Smooth muscle cell (in vitro differentiated cells): Measurements from ENCODE around the gene SMARCC1. TPM values are rescaled to one million over a fixed set of nuclear protein-coding genes. Genes with fewer than 3 reads are reported as not detected.
A peak's percentile ranks its signal among the peaks of the same experiment; 100 is the strongest.

Experiments used
- DNase-seq: peaks from one replicate; lab custom pipeline; 2025; ENCODE audit not compliant: unreplicated experiment; lab: John Stamatoyannopoulos, UW
- H2AFZ ChIP-seq: fragments of 200-600 bp; sonication (generic); 2 replicates; pipeline ENCODE4 v1.6.0; 2016; ENCODE audit warnings: antibody characterized with exemption, low read depth, mild to moderate bottlenecking
- H3F3A ChIP-seq: fragments of 200-600 bp; sonication (generic); 2 replicates; pipeline ENCODE4 v1.6.0; 2017; ENCODE audit warnings: antibody characterized with exemption, low read depth
- H3K27ac ChIP-seq: fragments of 200-600 bp; sonication (generic); 2 replicates; pipeline ENCODE4 v1.5.1; 2016; ENCODE audit warnings: low read depth, mild to moderate bottlenecking
- H3K27me3 ChIP-seq: fragments of 200-600 bp; sonication (generic); 2 replicates; pipeline ENCODE4 v1.6.1; 2016; ENCODE audit warnings: low read depth, mild to moderate bottlenecking
- H3K36me3 ChIP-seq: fragments of 200-600 bp; sonication (generic); 2 replicates; pipeline ENCODE4 v1.5.1; 2016; ENCODE audit warnings: low read depth
- H3K4me1 ChIP-seq: fragments of 200-600 bp; sonication (generic); 2 replicates; pipeline ENCODE4 v1.5.1; 2016; ENCODE audit warnings: low read depth
- H3K4me2 ChIP-seq: fragments of 200-600 bp; sonication (generic); 2 replicates; pipeline ENCODE4 v1.6.0; 2016; ENCODE audit warnings: mild to moderate bottlenecking
- H3K4me3 ChIP-seq: fragments of 200-600 bp; sonication (generic); 2 replicates; pipeline ENCODE4 v1.5.1; 2016; ENCODE audit warnings: mild to moderate bottlenecking
- H3K79me2 ChIP-seq: fragments of 200-600 bp; sonication (generic); 2 replicates; pipeline ENCODE4 v1.6.0; 2016; ENCODE audit warnings: low read depth, mild to moderate bottlenecking
- H3K9ac ChIP-seq: fragments of 200-600 bp; sonication (generic); 2 replicates; pipeline ENCODE4 v1.6.0; 2016; ENCODE audit warnings: low read depth
- H3K9me3 ChIP-seq: fragments of 200-600 bp; sonication (generic); replicated peaks from 2 replicates; pipeline ENCODE4 v1.5.1; 2016; ENCODE audit warnings: low read depth
- H4K20me1 ChIP-seq: fragments of 200-600 bp; sonication (generic); 2 replicates; pipeline ENCODE4 v1.6.0; 2016; ENCODE audit warnings: low read depth
- whole genome bisulfite sequencing: methylation state at CpG from one replicate; pipeline ENCODE4 v1.1.7; 2016; ENCODE audit warnings: low lambda C conversion rate; 5-methylcytosine and 5-hydroxymethylcytosine counted together
- polyA plus RNA-seq: library from polyadenylated mRNA; unstranded; fragments of >200 nt; fragmentation: Nextera tagmentation; extraction: Ambion mirVana; gene quantifications from 2 replicates; pipeline ENCODE4 v1.2.1, GENCODE V29; 2016
- total RNA-seq: library from RNA; depleted of rRNA; stranded (reverse); fragments of >200 nt; gene quantifications from 2 replicates; pipeline ENCODE4 v1.2.3, GENCODE V29; 2014
- TF ChIP-seq, protein P1 (sequence below): fragments of 200-600 bp; sonication (generic); IDR thresholded peaks from 2 replicates; pipeline ENCODE4 v1.5.1; 2017; ENCODE audit warnings: borderline replicate concordance, mild to moderate bottlenecking, antibody characterized with exemption; ENCODE audit not compliant: insufficient read depth, poor library complexity, severe bottlenecking

Gene SMARCC1
- total and polyA plus RNA-seq, 2 experiments from 2014 or later, result 40.5 to 50.3 TPM

DNA sequence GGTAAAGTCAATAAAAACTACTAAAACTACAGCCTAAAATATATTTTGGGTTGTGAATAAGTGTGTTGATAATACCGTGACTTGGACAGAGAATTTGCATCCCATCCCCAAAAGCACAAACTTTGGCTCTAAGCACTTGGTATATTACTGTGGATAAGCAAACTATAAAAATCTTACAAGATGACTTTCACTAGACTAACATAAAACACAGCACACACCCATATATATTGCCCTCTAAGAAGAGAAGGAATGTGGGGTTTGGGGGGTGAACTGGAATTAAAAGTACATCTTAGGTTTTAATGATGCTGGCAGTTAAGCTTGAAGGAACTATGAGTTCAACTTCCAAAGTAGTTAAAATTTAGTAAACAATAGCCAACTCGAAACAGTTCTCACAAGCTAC lies 174.4 kb downstream of the SMARCC1 start:
- peaks cover 27% of the 10 kb centered on the region for H4K20me1 ChIP-seq
- H3K4me2 ChIP-seq, result no peak overlapping the region
- H3K9ac ChIP-seq, result no peak overlapping the region
- H3F3A ChIP-seq, result peaks cover 11% of the 10 kb centered on the region
- H3K27ac ChIP-seq, result no peak overlapping the region
- H2AFZ ChIP-seq, result no peak overlapping the region
- peaks cover 12% of the 10 kb centered on the region for H3K36me3 ChIP-seq
- H3K4me1 ChIP-seq, result peaks cover 7% of the 10 kb centered on the region
- H3K4me3 ChIP-seq, result no peak overlapping the region
- TF ChIP-seq, protein P1, sequence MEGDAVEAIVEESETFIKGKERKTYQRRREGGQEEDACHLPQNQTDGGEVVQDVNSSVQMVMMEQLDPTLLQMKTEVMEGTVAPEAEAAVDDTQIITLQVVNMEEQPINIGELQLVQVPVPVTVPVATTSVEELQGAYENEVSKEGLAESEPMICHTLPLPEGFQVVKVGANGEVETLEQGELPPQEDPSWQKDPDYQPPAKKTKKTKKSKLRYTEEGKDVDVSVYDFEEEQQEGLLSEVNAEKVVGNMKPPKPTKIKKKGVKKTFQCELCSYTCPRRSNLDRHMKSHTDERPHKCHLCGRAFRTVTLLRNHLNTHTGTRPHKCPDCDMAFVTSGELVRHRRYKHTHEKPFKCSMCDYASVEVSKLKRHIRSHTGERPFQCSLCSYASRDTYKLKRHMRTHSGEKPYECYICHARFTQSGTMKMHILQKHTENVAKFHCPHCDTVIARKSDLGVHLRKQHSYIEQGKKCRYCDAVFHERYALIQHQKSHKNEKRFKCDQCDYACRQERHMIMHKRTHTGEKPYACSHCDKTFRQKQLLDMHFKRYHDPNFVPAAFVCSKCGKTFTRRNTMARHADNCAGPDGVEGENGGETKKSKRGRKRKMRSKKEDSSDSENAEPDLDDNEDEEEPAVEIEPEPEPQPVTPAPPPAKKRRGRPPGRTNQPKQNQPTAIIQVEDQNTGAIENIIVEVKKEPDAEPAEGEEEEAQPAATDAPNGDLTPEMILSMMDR, result no peak
- H3K9me3 ChIP-seq, result no peaks in the 10 kb centered on the region
- H3K27me3 ChIP-seq, result no peaks in the 10 kb centered on the region
- WGBS, result 91% methylated on average over 2 of the region's 2 CpGs
- peaks cover 8% of the 10 kb centered on the region for H3K79me2 ChIP-seq
- DNase-seq, result no peak

DNA sequence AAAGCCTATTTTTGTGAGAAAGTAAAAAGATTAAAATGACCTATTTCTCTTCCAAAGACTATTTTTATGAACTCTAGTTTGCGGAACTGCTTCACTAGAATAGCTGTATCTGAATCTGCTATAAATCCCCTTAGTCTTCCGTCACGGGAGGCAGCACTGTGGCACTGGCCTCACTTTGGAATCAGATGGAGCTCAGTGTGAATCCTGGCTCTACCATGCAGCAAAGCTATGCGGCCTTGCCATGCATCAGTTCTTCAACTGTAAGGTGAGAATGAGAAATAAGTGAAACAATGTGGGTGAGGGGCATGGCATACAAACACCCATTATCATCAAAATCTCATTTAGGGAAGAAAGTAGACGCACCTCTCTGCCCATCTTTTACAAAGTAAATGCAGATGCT lies 175.5 kb downstream of the SMARCC1 start:
- TF ChIP-seq, protein P1, result no peak

DNA sequence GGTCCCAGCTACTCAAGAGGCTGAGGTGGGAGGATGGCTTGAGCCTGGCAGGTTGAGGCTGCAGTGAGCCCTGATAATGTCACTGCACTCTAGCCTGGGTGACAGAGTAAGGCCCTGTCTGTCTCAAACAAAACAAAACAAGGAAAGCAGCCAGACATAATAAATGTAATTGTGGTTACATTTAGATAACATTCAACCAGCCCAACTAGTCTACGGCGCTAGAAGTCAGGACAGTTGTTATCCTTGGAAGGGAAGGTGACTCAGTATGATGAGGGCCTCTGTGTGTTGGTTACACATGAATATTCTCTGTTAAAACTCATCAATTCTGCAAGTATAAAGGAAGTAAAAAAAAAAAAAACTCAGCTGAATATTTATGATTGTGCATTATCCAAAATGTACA lies 176.0 kb downstream of the SMARCC1 start:
- peak overlapping the region; percentile 22 for H3K9ac ChIP-seq

More for the DNA sequence above, 175.5 kb downstream of the SMARCC1 start:
- Histone ChIP-seq H3K4me1 (no peaks in the 10 kb centered on the region), H3K36me3 (peaks cover 12% of the 10 kb centered on the region), H3F3A (peaks cover 10% of the 10 kb centered on the region), H3K4me2 (peak overlapping the region; percentile 25), H3K9me3 (no peaks in the 10 kb centered on the region), H4K20me1 (peaks cover 27% of the 10 kb centered on the region), H2AFZ (no peak overlapping the region), H3K4me3 (no peak overlapping the region), H3K27ac (peak overlapping the region; percentile 87), H3K79me2 (peaks cover 8% of the 10 kb centered on the region), H3K27me3 (no peaks in the 10 kb centered on the region), H3K9ac (peak overlapping the region; percentile 14)
- no peak for DNase-seq
- WGBS, result 85% methylated on average over 5 of the region's 5 CpGs

DNA sequence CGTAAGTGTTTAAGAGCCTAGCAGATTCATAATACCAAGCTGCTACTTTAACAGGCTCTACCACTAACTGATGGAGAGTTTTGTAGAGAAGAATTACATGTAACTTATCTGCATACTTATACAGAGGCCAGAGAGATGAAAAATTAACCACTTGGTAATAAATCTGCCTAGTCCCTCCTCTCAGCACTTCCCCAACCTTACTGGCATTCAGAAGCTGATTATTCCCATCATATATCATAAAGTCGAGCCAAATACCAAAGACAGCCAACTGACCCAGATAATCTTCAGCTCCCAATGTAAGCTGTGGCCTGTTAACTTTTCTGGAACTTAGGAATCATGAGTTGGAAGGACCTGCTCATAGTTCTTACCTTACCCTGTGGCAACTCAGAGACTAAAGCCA lies 177.5 kb downstream of the SMARCC1 start:
- TF ChIP-seq, protein P1, result no peak
- DNase-seq, result no peak
- no peak overlapping the region for H3K27ac ChIP-seq
- peaks cover 8% of the 10 kb centered on the region for H3K36me3 ChIP-seq
- no peaks in the 10 kb centered on the region for H3K4me1 ChIP-seq
- H4K20me1 ChIP-seq, result peaks cover 36% of the 10 kb centered on the region
- no peak overlapping the region for H3K4me3 ChIP-seq
- H3K4me2 ChIP-seq, result no peak overlapping the region
- WGBS, result 92% methylated on average over 2 of the region's 2 CpGs
- H3K27me3 ChIP-seq, result no peaks in the 10 kb centered on the region
- peaks cover 8% of the 10 kb centered on the region for H3K79me2 ChIP-seq
- H3F3A ChIP-seq, result peaks cover 10% of the 10 kb centered on the region
- no peak overlapping the region for H2AFZ ChIP-seq
- no peak overlapping the region for H3K9ac ChIP-seq
- H3K9me3 ChIP-seq, result no peaks in the 10 kb centered on the region

More for the DNA sequence above, 176.0 kb downstream of the SMARCC1 start:
- H3K4me3 ChIP-seq, result no peak overlapping the region
- peak overlapping the region; percentile 25 for H3K4me2 ChIP-seq
- H3K79me2 ChIP-seq, result peaks cover 8% of the 10 kb centered on the region
- TF ChIP-seq, protein P1, result no peak
- peak overlapping the region; percentile 87 for H3K27ac ChIP-seq
- no peak for DNase-seq
- peaks cover 10% of the 10 kb centered on the region for H3F3A ChIP-seq
- H4K20me1 ChIP-seq, result peaks cover 27% of the 10 kb centered on the region
- H3K4me1 ChIP-seq, result no peaks in the 10 kb centered on the region
- peaks cover 12% of the 10 kb centered on the region for H3K36me3 ChIP-seq
- H3K9me3 ChIP-seq, result no peaks in the 10 kb centered on the region
- 14% methylated on average over 2 of the region's 2 CpGs for WGBS
- no peak overlapping the region for H2AFZ ChIP-seq
- no peaks in the 10 kb centered on the region for H3K27me3 ChIP-seq
